ENCODE data around the gene N4BP2L2.

N4BP2L2 gene

DNA sequence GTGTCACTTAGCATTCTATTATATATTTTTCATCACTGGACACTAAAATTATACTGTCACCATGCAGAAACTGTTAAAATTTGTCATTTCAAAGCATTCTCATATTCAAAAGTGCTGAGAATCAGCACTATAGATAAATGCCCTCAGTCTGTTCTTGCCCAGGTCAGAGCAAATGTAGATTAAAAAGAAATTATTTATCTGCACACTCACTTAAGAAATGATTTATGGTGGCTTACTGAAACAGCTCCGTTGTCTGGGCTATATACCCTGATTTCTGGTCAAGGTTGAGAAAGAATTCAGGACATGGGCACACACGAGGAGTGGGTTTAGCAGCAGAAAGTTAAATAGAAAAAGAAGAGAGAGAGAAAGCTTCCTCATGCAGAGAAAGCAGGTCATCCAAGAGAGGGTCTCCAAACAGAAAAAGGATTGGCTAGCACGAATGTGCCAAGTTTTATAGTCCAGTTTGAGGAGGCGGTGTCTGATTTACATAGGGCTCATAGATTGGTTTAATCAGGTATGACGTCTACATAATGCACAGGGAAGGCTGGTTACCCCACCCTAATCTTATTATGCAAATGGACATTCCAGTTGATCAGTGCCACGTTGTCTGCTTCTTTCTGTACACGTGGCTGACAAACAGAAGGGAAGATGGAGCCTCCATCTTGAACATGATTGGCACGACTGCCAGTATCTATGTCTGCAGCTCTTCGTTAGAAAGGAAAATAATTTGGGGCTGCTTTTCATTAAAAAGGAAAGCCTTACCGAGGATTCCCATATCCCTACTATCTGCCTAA lies 63.4 kb downstream of the N4BP2L2 start:
- no peak for DNase-seq
- intact Hi-C loops (cut with DNase I), result no loop called here

DNA sequence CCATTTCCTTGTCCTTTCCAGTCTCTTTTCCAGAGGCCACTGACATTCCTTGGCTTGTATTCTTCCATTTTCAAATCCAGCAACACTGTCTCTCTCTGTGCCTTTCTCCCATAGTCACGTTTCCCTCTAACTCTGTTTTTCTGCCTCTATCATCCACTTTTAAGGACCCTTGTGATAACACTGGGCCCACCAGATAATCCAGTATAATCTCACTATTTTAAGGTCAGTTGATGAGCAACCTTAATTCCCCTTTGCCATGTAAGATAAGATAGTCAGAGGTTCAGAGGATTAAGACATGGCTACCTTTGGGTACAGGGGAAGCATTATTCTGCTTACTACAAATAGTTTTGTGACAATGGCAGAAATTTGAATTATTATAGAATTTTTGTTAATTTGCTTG lies 64.9 kb downstream of the N4BP2L2 start:
- DNase-seq, result no peak
- intact Hi-C loops (cut with DNase I), result no loop called here

DNA sequence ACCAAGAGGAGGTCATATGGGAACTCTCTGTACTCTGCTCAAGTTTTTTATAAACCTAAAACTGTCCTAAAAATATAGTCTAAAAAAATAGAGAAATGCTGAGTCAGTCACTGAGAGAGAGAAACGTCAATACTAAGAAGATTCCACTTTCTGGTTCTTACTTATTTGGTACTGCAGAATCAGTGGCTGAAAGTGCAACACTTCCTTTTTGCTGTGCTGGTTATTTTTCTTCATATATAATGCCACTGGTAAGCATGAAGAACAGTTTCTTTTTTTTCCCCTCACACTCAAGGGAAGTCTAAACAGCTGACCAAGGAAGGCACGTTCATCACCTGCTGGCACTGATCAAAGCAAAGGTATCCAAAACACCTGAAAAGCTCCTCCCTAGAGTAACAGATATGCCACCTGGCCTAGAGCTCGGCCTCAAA lies 66.4 kb downstream of the N4BP2L2 start:
- no peak for DNase-seq
- intact Hi-C loops (cut with DNase I), result no loop called here

DNA sequence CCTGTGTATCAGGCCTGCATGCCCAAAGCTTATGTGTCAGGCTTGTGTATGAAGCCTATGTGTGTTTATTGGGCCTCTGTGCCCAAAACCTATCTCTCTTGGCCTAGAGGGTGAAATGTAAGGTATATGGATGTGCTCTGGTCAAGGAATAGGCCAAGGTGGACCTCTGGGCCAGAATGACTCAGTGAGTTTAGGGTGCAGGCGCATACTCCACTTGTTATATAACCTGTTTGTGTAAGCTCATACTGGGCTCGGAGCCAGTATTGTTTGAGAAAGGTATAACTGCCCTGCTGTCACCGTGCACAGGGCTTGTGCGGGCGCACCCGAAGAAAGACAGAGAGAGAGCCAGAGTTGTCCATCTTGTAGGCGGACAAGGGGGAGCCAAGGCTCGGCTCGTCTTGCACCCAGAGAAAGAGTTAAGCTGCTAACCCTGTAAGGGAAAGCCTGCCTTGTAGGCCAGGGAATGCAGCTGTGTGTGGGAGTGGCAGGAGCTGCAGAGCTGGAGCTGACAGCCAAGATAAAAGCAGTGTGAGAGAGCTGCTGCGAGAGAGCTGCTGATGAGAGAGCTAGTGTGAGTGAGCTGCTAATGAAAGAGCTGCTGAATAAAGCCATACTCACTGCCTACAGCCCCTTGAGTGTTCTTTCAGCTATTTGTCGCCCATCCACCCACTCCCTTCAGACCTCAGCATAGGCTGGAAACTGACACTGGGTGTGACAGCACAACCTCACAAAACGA lies 67.2 kb downstream of the N4BP2L2 start:
- intact Hi-C loops (cut with DNase I), result no loop called here
- DNase-seq, result peak; percentile 36 to 95 (median 68)

DNA sequence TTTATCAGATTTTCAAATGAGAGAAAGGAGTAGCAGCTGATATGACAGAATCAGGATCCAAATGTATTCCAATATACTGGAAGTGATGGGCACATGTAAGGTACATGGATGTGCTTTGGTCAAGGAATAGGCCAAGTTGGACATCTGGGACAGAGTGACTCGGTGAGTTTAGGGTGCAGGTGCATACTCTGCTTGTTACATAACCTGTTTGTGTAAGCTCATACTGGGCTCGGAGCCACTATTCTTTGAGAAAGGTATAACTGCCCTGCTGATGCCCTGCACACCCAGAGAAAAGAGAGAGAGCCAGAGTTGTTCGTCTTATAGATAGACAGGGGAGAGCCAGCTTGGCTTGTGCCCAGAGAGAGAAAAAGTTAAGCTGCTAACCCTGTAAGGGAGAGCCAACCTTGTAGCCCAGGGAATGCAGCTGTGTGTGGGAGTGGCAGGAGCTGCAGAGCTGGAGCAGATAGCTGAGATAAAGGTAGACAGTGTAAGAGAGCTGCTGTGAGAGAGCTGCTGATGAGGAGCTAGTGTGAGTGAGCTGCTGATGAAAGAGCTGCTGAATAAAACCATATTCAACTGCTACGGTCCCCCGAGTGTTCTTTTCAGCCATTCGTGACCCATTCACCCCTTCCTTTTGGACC lies 70.0 kb downstream of the N4BP2L2 start:
- intact Hi-C loops (cut with DNase I), result no loop called here
- DNase-seq, result no peak

DNA sequence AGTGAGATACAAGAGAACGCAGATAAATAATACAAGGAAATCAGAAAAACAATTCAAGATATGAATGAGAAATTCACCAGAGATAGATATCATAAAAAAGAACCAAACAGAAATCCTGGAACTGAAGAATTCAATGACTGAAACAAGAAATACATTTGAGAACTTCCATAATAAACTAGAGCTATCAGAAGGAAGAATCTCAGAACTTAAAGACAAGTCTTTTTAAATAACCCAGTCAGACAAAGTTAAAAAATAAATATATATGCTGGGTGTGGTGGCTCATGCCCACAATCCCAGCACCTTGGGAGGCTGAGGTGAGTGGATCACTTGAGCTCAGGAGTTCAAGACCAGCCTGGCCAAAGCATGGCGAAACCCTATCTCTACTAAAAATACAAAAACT lies 82.0 kb downstream of the N4BP2L2 start:
- intact Hi-C loops (cut with DNase I), result no loop called here
- DNase-seq, result no peak

DNA sequence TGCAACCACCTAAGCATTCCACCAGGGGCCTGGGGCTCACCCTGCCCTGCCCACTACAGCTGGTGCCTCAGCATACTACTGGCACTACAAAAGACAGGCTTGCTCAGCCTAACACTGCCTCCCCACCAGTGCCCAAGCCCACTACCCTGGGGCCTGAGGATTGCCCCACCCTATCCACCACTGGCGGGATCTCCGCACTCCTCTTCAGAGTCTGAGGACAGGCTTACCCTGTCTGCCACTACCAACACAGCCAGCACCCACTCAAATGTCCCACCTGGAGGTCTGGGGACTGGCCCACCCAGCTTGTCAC lies 83.0 kb downstream of the N4BP2L2 start:
- intact Hi-C loops (cut with DNase I), result no loop called here
- no peak for DNase-seq

DNA sequence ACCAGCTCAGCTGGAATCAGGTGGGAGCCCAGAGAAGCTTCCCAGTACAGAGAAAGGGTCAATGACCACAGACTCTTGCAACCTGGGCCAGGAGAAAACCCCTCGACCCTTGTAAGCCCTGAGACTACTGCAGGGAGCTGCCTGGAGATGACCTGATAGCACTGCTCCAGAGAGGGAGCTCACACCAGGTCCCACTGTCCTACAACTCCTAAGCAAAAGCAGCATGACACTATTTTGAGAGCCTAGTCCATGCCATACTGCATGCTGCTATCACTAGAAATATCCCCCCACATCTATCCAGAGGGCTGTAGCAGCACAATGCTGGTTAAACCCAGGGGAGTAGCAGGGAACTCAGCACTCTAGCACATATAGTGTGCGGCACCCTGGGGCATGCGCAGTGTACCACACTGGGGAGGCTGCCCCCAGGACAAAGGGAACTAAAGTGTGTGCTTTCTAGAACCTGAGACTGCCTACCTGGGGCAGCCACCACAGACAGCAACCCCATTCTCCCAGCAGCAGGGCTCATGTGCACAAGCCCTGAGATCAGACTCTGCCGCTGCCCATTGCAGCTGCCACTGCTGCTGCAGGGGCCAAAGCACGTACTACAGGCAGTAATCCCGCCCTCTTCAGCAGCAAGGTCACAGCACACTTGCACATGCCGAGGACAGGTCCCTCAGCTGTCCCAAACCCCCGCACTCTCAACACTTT lies 83.6 kb downstream of the N4BP2L2 start:
- DNase-seq, result no peak
- intact Hi-C loops (cut with DNase I), result no loop called here

DNA sequence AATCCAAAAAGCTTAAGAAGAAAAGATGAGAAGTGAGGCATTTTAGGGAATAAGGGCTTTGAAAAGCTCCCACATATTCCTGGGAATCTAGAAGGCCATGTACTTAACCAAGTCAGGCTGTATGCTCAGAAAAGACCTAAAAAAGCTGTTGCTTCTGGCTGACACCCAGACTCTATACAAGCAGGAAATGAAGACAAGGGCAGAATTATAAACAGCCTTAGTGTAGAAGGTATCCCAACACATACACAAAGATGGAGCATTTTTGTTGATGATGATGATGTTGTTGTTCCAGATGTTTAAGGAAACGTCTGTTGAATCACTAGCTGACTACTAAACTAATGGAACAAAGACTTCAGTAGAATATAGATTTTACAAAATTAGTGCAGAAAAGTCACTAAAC lies 84.6 kb downstream of the N4BP2L2 start:
- DNase-seq, result no peak
- intact Hi-C loops (cut with DNase I), result no loop called here

DNA sequence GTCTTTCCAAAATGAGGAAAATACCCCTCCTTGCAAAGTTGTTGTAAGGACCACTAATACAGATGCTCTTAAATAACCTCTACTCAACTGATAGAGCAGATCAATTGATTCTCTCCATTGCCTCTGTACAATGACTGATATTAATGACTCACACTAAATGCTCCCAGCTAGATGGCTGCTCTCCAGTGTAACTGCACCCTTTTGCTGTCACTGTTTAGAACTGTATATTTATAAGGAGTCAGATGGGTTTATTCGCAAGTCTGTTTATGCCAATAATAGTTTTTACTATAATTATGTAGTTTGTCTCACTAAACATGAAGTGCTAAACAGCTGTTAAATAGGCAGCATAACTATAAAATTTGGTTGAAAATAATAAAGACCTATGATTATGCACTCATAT lies 89.6 kb downstream of the N4BP2L2 start:
- no peak for DNase-seq
- intact Hi-C loops (cut with DNase I), result no loop called here

DNA sequence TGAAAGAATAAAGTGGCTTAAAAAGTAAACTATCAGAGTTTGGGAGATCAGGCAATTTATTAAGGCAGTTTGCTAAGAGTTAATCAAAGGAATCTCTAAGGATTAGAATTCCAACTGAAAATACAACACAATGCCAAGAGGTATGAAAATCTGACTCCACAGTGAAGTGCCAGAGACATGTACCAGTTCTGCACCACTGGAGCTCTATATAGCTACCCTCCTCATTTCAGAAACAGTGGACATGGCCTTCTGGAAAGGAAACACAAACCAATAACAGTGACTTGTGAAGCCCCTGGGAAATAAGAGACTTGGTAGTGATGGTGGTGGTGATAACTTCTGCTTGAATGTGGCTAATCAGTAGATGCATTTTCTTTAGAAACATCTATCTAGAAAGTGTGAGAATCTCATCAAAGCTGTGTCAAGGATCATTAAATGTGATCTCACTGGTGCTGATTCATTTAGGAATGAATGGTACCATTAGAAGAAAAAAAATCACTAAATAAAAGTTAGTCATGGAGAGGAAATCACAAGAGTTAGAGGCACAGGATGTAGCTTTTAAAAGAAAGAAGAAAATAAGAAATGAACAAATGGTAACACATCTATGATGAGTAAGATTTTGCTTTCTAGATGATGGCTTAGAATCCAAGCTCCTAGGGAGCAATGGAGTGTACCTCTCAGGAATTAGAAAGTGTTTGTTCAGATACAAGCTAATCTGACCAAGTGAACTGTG lies 90.5 kb downstream of the N4BP2L2 start:
- no peak for DNase-seq
- intact Hi-C loops (cut with DNase I), result no loop called here

DNA sequence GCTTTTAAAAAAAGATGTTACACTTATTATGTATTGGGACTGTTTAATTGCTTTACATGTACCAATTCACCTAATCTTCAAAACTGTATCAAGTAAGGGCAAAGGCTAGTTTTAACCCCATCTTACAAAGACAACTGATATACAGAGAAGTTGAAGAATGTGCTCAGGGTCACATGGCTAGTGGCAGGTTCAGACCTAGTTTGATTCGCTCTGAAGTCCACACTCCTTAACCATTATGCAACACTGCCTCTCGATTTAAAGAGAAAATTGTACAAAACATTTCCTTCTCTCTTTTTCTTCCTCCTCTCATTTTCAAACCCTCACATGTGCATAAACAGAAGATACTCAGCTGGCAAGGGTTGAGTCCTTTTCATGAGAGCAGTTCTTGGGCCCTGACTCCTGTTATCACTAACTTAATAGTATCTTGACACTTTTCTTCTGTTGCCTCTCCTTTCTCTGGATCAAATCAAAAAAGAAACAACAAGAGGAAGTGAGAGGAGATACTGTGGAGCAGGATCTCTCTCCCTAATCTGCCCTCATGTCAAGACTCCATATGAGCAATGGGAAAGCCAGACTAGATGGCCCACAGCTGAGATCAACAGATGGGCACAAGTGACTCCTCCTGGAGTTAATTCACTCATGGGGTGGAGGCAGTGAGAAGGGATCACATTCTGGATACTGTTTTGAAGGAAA lies 91.7 kb downstream of the N4BP2L2 start:
- DNase-seq, result no peak
- intact Hi-C loops (cut with DNase I), result no loop called here

DNA sequence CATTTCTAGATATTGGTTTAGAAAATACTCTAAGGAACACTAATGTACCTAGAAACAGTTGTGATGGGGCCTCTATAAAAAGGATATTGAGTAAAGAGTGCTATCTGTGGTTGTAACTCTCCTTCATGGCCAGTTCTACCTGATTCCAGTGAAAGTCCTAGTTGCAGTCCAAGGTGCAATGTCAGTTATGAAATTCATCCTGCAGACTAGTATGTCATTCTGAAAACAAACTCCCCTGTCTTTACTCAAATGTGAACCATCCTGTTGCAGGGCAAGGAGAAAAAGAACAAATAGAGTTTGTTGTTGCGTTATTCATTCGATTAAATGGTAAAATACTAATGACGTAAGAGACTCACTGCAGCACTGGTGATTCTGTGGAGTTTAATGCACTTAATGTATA lies 92.4 kb downstream of the N4BP2L2 start:
- intact Hi-C loops (cut with DNase I), result no loop called here

DNA sequence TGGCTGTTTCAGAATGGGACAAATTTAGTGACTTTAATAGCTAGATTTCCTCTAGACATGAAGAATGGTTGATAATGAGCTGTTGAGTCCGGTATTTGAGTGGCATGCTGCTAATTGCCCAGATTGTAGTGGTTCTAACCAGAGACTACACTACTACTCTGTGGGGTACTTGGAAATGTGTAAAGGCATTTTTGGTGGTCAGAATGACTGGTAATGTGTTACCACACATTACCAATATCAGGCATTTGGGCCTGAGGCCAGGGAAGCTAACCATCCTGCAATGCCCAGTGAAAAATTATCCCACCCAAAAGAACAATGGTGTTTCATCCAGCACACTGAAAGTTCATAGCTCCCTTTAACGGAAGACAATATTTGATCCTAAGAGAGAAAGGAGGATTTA lies 93.1 kb downstream of the N4BP2L2 start:
- no peak for DNase-seq
- intact Hi-C loops (cut with DNase I), result no loop called here

More for the DNA sequence above, 92.4 kb downstream of the N4BP2L2 start:
- DNase-seq, result no peak

DNA sequence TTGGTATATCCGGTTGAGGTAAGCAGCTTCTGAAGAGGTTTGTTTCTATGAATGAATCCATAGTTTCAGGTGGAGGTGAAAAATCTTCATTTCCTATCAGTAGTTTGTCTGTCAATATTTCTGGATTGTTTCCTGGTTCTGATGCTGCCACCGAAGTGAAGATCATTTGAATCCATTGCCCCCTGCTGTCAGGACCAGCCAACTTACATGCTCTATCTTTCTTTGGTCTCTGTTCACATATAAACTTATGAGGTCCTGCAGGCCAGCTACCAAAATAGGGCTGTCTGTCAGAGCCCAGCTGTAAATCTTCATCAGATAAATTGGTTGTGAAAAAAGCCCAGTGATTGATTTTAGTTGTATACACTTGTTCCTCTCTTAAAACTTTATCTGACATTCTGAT lies 95.5 kb downstream of the N4BP2L2 start:
- intact Hi-C loops (cut with DNase I), result loop anchor here (5.0 kb wide), 1 partner anchor 61 kb away; no protein-coding TSS in a partner anchor
- DNase-seq, result peak in 1 of 10 donors; percentile 30

DNA sequence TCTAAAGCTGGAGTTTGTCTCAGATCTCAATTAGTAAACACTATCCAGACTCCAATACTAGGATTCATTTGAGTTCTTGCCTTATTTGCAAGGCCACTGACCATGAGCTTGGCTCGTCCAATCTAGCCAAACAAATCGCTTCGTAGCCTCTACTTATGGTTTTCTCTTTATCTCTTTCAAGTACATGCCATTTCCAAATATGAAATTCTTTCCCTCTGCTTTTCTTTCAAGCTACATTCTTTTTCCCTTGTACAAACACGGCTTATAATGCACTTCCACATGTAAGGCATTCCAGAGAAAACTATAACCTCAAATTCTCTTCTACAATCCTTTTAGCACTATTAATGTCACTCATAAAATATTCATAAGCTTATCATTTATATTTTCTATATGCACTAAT lies 99.7 kb downstream of the N4BP2L2 start:
- intact Hi-C loops (cut with DNase I), result no loop called here
- no peak for DNase-seq

DNA sequence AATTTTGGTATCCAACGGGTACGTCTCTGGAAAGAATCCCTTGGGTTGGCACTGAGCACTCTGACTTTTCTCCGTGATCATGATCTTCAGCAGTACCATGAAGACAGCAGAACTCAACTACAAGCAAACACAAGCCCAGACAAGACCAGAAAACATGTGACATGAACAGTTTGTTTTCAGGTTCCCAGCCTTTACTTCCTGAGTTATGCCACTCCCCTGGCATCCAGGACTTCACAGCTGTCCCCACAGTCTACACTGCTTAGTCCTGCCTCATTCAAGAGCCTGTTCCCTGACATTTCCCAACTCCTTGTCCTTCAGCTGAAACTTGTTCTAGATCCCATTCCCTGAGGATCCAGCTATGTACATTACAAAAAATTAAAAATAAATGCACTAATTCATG lies 105.7 kb downstream of the N4BP2L2 start:
- intact Hi-C loops (cut with DNase I), result no loop called here
- DNase-seq, result no peak

DNA sequence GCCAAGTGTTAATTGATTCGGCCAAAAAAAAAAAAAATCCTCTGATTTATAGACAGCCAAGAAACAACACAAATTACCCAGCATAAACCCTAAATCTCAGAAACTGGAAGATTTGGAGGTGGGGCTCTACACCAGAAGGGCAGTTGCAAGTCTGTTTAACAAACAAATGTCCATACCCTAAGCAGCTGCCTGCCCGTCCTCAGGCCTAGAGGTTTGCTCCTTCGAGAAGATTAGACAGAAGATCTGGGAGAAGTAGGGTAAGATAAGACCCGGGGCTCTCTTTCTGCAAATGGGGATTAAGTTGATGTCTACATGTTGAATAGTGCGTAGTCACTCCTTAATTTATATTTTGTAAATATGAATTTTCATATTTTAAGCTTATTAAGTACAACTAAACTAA lies 107.2 kb downstream of the N4BP2L2 start:
- DNase-seq, result no peak
- intact Hi-C loops (cut with DNase I), result no loop called here

DNA sequence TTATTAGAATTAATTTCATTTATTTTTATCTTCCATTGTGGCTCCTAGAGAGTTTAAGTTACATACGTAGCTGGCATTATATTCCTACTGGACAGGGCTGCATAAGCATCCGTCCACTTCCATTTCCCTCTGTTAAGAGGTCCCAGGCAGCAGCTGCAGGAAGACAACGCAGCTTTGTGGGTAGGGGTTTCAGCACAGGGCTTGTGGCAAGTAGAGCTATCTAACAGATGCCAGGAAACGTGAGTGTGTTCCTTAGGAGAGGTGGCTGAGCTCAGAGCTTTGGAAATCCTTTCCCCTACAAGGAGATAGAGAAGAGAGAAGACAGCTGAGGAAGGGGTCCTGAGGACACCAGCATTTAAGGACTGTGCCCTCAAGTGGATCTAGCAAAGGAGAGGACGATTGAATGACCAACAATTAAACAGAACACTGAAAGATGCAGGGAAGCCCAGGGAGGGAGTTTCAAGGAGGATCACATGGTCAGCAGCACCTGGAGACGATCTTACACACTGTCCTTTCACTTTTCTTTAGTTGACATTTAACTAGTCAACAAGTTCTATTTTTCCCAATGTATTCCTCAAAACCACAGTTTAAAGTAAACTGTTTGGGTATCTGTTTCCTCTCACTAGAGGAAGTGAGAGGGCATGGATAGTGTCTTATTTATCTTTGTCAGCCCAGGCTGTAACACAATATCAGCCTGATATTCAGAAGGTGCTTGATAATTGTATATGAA lies 108.4 kb downstream of the N4BP2L2 start:
- intact Hi-C loops (cut with DNase I), result no loop called here
- no peak for DNase-seq

All from posterior cingulate gyrus (tissue), 11 donors.